Pons (tissue), 1 donor: Measurements from ENCODE around the gene ZSCAN18.

Experiments used
- DNase-seq: peaks from one replicate; pipeline ENCODE4 v3.0.0-alpha.2; 2016; ENCODE audit warnings: low spot score

The ZSCAN18 gene

GRCh38 chr19:58044886-58045285 lies 53.1 kb downstream of the ZSCAN18 start:
- DNase-seq = no peak

DNA sequence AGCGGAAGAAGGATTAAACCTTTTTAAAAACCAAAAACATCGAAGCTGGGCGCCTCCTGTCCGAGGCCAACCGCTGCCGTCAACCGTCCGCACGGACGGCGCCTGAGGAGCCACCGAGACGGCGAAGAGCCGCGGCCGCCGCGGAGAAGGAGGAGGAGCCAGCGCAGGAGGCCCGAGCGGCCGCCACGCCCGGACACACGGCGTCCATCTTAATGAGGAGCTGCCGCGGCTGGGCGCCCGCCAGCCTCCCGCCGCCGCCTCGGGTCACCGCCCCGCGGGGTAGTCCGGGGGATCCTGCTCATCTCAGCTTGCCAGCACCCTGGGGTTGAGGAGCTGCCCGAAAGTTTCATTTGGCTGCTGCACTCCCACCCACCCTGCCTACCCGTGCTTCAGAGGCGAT lies 53.6 kb downstream of the ZSCAN18 start:
- no peak for DNase-seq

- no peak for DNase-seq
These were observed 55.3 kb downstream of the ZSCAN18 start for GRCh38 chr19:58042495-58043340.

DNA sequence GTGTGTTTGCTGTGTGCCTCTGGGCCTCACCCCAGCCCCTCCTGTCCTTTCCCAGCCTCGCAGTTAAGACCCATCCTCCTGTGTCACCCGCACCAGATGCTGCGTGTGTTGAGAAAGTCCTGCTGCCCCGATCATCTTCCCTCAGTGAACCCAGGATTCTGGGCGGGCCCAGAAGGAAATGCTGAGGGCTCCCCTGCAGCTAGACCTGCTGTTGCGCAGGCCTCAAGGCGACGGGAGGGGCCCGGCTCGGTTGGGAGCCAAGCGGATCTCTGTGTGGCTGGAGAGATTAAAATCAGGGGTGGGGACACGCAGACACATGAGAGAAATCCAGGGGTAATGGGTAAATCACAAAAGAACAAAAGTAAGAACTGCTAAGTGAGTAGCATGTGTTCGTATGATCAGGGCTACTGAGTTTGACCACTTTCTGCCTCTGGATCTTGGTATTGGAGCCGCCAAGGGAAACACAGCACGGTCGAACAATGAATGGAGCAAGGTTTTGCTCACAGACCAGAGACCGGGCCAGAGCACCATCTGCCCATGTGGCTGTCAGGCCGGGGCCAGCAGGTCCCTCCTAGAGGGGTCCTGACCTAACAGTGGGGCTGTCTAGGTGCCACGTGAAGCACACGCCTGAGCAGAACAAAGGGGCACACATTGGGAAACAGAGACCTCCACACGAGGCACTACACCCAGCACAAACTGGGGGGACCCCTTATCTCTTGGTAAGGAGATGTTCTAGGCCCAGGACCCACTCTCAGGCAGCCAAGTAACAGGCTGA lies 57.1 kb downstream of the ZSCAN18 start:
- DNase-seq = no peak

DNA sequence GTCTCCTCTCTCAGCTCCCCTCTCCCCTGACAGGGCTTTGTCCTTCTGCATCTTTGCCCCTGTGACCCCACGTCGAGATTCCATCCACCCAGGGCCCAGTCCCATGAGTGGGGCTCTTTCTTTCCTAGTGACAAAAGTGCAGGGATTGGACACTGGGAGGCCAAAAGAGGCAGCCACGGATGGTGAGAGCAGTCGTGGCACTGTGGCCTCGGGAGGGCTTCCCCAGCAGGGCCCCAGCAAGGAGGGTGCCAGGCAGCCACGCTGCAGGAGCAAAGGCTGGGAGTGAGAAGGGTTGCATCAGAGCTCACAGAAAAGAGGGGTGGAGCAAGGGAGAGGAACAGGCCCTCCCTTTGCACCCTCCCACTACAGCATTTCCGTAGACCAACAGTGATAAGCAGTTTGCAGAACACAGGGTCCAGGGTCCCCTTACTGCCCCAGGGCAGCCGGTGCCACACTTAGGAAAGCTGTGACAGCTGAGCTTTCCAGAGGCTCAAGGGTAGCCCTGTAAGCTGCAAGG lies 59.3 kb downstream of the ZSCAN18 start:
- no peak for DNase-seq

DNA sequence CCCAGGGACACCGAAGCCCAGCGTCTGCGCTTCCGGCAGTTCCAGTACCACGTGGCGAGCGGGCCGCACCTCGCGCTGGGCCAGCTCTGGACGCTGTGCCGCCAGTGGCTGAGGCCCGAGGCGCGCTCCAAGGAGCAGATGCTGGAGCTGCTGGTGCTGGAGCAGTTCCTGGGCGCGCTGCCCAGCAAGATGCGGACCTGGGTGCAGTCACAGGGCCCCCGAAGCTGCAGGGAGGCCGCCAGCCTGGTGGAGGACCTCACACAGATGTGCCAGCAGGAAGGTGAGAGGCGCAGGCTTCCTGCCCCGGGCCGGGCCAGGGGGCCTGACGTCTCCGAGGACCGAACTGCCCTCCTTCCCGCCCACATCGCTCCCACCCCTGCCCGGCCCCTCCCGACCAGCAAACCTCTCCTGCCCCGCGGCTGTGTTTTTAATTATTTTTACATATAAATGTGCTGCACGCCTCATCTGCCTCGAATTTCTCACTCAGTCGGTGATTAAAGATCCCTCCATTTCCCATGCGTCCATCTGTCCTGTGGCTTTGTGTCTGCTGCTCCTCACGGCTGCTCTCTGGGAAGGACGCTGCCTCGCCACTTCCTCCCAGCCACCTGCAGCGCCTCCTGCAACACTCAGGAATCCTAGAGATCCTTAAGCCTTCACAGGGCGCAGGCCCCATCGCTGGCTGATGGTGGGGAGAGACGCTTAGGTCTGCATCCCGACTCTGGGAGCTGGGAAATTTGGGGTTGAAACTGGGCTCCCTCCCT lies 59.9 kb downstream of the ZSCAN18 start:
- DNase-seq = no peak

DNA sequence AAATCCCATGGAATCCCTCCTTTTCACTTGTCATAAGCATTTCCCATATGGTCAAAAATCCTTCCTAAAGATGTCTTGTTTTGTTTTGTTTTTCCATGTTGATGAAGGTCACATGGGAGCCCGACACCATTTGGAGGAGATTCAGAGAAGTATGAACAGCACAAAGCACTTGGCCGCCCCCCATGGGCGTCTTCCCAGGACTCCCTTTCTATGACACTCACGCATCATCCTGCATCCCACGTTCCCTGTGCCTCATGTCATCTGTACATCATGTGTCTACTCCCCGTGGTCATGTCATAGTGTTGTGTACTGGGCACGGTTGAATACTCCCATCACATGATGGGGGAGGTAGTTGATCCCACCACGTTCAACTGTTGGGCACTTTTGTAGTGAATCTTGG lies 62.2 kb downstream of the ZSCAN18 start:
- DNase-seq = no peak

DNA sequence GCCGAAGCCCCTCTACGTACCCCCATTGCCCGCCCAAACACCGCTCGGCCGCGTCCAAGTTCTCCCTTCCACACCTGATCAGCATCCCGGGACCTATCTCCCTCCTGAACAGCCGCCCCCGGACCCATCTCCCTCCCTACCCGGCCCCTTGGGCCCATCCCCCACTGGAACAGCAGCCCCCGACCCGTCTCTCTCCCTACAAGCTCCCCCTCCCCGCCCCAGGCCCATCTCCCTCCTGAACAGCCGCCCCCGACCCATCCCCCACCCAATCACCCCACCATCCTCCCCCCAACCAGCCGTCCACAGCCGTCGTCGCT lies 63.6 kb downstream of the ZSCAN18 start:
- no peak for DNase-seq
